IPS-15b (cell line): ENCODE results near the gene PHF14.

Source experiments
- H3K27me3 ChIP-seq: one replicate; pipeline ENCODE4 v1.6.1; 2013; ENCODE audit warnings: low read length; ENCODE audit not compliant: control insufficient read depth, insufficient read depth
- H3K36me3 ChIP-seq: one replicate; pipeline ENCODE4 v1.6.1; 2013; ENCODE audit warnings: low read length; ENCODE audit not compliant: control insufficient read depth, insufficient read depth
- H3K4me1 ChIP-seq: one replicate; pipeline ENCODE4 v1.6.1; 2013; ENCODE audit warnings: mild to moderate bottlenecking, low read length; ENCODE audit not compliant: control insufficient read depth, insufficient read depth
- H3K4me3 ChIP-seq: one replicate; pipeline ENCODE4 v1.5.1; 2013; ENCODE audit warnings: low read depth, low read length
- H3K9ac ChIP-seq: one replicate; pipeline ENCODE4 v1.6.1; 2013; ENCODE audit warnings: low read depth, mild to moderate bottlenecking, low read length
- H3K9me3 ChIP-seq: one replicate; pipeline ENCODE4 v1.6.1; 2013; ENCODE audit warnings: mild to moderate bottlenecking, low read length; ENCODE audit not compliant: control insufficient read depth, insufficient read depth

The PHF14 gene

GRCh38 chr7:11203224-11203623 is 229.6 kb downstream of the PHF14 start:
- H3K27me3 ChIP-seq, result no peaks in the 10 kb centered on the region
- no peaks in the 10 kb centered on the region for H3K36me3 ChIP-seq
- H3K9ac ChIP-seq, result no peak overlapping the region
- no peaks in the 10 kb centered on the region for H3K9me3 ChIP-seq
- H3K4me3 ChIP-seq, result no peak overlapping the region
- H3K4me1 ChIP-seq, result no peaks in the 10 kb centered on the region

- Histone ChIP-seq H3K27me3 (no peaks in the 10 kb centered on the region), H3K4me1 (no peaks in the 10 kb centered on the region), H3K36me3 (no peaks in the 10 kb centered on the region), H3K9ac (no peak overlapping the region), H3K4me3 (no peak overlapping the region), H3K9me3 (no peaks in the 10 kb centered on the region)
Observed at GRCh38 chr7:11203683-11204082, 230.0 kb downstream of the PHF14 start.

- Histone ChIP-seq H3K4me1 (no peaks in the 10 kb centered on the region), H3K9me3 (no peaks in the 10 kb centered on the region), H3K9ac (no peak overlapping the region), H3K36me3 (no peaks in the 10 kb centered on the region), H3K4me3 (no peak overlapping the region), H3K27me3 (no peaks in the 10 kb centered on the region)
Observed at GRCh38 chr7:11206177-11206899, 232.7 kb downstream of the PHF14 start.

- no peaks in the 10 kb centered on the region for H3K4me1 ChIP-seq
- no peaks in the 10 kb centered on the region for H3K36me3 ChIP-seq
- H3K4me3 ChIP-seq, result no peak overlapping the region
- no peaks in the 10 kb centered on the region for H3K27me3 ChIP-seq
- no peak overlapping the region for H3K9ac ChIP-seq
- no peaks in the 10 kb centered on the region for H3K9me3 ChIP-seq
Observed at GRCh38 chr7:11207565-11207964, 233.9 kb downstream of the PHF14 start.

GRCh38 chr7:11208883-11209465 is 235.3 kb downstream of the PHF14 start:
- no peak overlapping the region for H3K9ac ChIP-seq
- no peak overlapping the region for H3K4me3 ChIP-seq
- no peaks in the 10 kb centered on the region for H3K4me1 ChIP-seq
- H3K9me3 ChIP-seq, result no peaks in the 10 kb centered on the region
- H3K27me3 ChIP-seq, result no peaks in the 10 kb centered on the region
- H3K36me3 ChIP-seq, result no peaks in the 10 kb centered on the region

GRCh38 chr7:11210374-11210773 is 236.7 kb downstream of the PHF14 start:
- Histone ChIP-seq H3K9me3 (no peaks in the 10 kb centered on the region), H3K4me3 (no peak overlapping the region), H3K27me3 (no peaks in the 10 kb centered on the region), H3K9ac (no peak overlapping the region), H3K36me3 (no peaks in the 10 kb centered on the region), H3K4me1 (no peaks in the 10 kb centered on the region)

GRCh38 chr7:11212080-11212711 is 238.5 kb downstream of the PHF14 start:
- Histone ChIP-seq H3K36me3 (no peaks in the 10 kb centered on the region), H3K9me3 (no peaks in the 10 kb centered on the region), H3K9ac (no peak overlapping the region), H3K4me3 (no peak overlapping the region), H3K4me1 (no peaks in the 10 kb centered on the region), H3K27me3 (no peaks in the 10 kb centered on the region)

- no peaks in the 10 kb centered on the region for H3K27me3 ChIP-seq
- H3K4me3 ChIP-seq, result no peak overlapping the region
- H3K9ac ChIP-seq, result no peak overlapping the region
Observed at GRCh38 chr7:11212816-11213215, 239.1 kb downstream of the PHF14 start.

GRCh38 chr7:11213266-11213665 is 239.6 kb downstream of the PHF14 start:
- Histone ChIP-seq H3K36me3 (no peaks in the 10 kb centered on the region), H3K27me3 (no peaks in the 10 kb centered on the region), H3K9ac (no peak overlapping the region), H3K4me1 (no peaks in the 10 kb centered on the region), H3K9me3 (no peaks in the 10 kb centered on the region), H3K4me3 (no peak overlapping the region)

More at GRCh38 chr7:11212816-11213215, 239.1 kb downstream of the PHF14 start:
- Histone ChIP-seq H3K36me3 (no peaks in the 10 kb centered on the region), H3K9me3 (no peaks in the 10 kb centered on the region), H3K4me1 (no peaks in the 10 kb centered on the region)

GRCh38 chr7:11216276-11216675 is 242.6 kb downstream of the PHF14 start:
- no peak overlapping the region for H3K9ac ChIP-seq
- no peaks in the 10 kb centered on the region for H3K36me3 ChIP-seq
- H3K27me3 ChIP-seq, result no peaks in the 10 kb centered on the region
- H3K4me3 ChIP-seq, result no peak overlapping the region
- H3K4me1 ChIP-seq, result no peaks in the 10 kb centered on the region
- no peaks in the 10 kb centered on the region for H3K9me3 ChIP-seq

- Histone ChIP-seq H3K4me1 (no peaks in the 10 kb centered on the region), H3K9me3 (no peaks in the 10 kb centered on the region), H3K36me3 (no peaks in the 10 kb centered on the region), H3K4me3 (no peak overlapping the region), H3K27me3 (no peaks in the 10 kb centered on the region), H3K9ac (no peak overlapping the region)
Observed at GRCh38 chr7:11217848-11218565, 244.3 kb downstream of the PHF14 start.
